GM19395 (cell line): ENCODE measurements around the gene CACNB3.
"Not testable (repeated sequence)": the region's sequence is repeated elsewhere in the genome, so short reads cannot be mapped to it uniquely, and the experiment has no call there.

ENCODE experiments used
- ATAC-seq: cut with Tn5 transposase; IDR thresholded peaks from one replicate; pipeline ENCODE4 v1.9.1; 2021; ENCODE audit warnings: mild to moderate bottlenecking, moderate library complexity; ENCODE audit not compliant: unreplicated experiment

The CACNB3 gene

DNA sequence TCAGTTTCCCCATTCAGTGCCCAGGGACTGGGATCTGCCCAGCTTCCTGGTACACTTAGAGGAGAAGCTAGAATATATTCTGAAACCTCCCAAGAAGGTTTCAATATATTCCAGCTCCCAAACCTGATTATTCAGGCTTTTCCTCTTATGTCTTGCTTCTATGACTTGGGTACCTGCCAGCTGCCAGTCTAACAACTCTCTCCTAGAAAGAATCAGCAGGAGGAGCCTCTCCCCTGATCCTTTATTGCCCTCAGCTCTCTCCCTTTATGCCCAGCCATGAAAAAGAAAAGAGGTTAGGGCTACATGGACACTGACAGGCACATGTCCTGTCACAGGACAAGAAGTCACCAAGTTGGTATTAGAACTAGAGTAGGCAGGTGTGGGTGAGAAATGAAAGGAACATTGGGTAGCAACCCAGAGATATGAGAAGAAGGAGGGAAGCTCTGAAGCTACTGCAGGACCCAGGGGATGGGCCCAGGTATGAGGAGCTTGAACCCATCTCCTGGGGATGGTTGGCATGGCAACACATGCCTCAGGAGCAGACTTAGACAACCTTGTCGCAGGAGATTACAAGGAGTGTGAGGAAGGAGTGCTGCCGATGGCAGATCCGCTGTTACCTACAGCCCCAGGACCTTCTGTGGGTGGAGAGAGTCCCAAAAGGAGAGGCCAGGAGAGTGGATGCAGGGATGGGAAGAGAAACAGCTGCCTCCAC lies 2.0 kb upstream of the CACNB3 start:
- ATAC-seq = no peak

DNA sequence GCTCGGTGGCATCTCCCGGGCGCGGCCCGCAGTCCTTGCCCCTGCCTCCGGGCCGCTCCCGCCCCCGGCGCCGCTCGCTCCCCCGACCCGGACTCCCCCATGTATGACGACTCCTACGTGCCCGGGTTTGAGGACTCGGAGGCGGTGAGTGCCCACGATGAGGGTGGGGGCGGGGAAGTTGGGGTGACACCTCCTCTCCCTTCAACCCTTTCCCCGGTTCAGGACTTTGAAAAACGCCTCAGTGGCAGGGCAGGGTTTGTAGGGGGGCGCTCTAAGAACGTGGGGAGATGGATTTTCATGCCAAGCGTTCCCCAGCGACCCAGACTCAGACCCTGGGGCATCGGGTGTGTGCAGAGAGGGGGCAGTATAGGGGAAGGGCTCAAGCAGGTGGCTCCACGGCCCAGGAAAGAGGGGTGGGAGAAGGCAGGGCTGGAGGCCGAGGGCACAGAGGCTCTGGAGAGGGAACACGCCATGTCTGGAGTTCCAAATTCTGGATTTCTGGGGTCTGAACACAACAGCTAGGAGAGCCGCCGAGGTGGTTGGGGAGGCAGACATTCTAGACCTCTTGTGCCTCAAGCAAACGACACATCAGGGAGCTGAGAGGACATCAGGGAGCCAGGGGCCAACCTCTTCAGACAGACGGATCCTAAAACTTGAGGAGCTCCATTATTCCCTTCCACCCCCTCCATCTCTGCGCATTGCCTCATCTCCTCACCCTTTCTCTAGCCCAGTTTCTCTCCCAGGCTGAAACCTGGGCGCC lies 715 bp downstream of the CACNB3 start:
- ATAC-seq = no peak

DNA sequence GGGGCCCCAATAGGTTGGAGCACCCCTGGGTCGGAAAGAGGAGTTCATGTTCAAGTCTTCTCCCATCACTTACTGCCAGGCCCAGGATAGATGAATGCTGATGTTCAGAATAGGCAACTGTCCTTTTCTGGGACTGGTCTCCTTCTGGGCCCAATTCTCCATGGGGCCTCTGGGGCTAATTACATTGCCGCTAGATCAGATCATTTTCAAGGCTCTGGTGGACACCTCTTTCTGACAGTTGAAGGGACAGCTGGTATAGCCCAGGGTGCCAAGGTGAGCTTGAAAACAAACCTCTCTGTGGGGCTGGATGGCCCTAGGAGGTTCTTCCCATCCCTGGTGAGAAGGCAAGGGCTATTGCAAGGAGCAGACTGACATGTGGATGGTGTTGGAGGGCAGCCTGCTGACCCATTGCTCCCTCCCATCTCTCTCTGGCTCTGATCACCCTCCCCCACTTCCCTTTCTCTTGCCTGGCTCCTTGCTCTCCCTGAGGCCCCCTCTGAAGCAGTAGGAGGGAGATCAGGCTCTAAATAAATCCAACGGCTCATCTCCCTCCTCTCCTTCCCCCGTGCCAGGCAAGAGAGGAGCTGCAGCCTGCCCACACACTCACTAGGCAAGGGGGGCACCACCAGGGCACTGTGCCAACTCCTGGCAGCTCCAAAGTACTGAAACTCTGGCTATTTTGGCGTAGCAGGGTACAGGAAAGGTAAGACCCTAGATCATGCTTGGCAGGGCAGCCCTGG lies 1.9 kb downstream of the CACNB3 start:
- no peak for ATAC-seq

GRCh38 chr12:48822139-48822538 lies 3.8 kb downstream of the CACNB3 start:
- ATAC-seq = no peak

GRCh38 chr12:48822711-48823110 lies 4.4 kb downstream of the CACNB3 start:
- no peak for ATAC-seq

- ATAC-seq = no peak
Measured at GRCh38 chr12:48823281-48823680, 5.0 kb downstream of the CACNB3 start.

GRCh38 chr12:48824112-48824511 lies 5.8 kb downstream of the CACNB3 start:
- ATAC-seq = no peak

- no peak for ATAC-seq
Measured at GRCh38 chr12:48824905-48825304, 6.6 kb downstream of the CACNB3 start.

DNA sequence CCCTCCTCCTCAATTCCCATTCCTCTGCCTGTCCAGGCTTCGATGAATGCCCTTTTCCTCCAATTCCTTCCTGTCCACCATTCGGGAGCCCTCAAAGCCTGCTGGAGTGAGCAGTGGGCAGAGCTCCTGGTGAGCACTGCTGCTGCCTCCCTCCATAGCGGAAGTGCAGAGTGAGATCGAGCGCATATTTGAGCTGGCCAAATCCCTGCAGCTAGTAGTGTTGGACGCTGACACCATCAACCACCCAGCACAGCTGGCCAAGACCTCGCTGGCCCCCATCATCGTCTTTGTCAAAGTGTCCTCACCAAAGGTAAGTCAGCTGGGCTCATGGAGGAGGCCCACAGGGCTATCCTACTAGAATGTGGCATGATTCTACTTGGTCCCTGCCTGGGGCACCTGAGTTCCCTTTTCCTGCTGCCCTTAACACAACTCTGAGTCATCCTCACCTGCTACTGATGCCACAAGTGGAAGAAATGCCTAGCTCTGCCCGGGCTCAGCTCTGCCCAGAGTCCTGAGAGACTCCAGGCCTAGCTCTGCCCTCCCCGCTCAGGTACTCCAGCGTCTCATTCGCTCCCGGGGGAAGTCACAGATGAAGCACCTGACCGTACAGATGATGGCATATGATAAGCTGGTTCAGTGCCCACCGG lies 8.0 kb downstream of the CACNB3 start:
- no peak for ATAC-seq

DNA sequence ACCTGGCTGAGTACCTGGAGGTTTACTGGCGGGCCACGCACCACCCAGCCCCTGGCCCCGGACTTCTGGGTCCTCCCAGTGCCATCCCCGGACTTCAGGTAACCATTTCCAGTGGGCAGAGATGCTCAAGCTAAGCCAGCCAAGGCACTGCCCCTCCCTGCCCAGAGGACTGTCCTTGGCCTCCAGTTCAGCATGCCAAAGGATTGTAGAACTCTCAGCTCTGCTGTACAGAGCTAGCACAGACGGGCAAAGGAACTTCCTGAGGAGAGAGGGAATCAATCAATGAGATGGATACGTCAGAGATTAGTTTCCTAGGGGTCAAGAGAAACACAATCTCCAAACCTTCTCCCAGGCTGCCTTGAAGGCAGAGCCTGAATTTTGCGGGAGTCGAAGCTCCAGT lies 8.7 kb downstream of the CACNB3 start:
- no peak for ATAC-seq

- no peak for ATAC-seq
Measured at GRCh38 chr12:48827513-48828096, 9.3 kb downstream of the CACNB3 start.

GRCh38 chr12:48828293-48828692 lies 10.0 kb downstream of the CACNB3 start:
- no peak for ATAC-seq

DNA sequence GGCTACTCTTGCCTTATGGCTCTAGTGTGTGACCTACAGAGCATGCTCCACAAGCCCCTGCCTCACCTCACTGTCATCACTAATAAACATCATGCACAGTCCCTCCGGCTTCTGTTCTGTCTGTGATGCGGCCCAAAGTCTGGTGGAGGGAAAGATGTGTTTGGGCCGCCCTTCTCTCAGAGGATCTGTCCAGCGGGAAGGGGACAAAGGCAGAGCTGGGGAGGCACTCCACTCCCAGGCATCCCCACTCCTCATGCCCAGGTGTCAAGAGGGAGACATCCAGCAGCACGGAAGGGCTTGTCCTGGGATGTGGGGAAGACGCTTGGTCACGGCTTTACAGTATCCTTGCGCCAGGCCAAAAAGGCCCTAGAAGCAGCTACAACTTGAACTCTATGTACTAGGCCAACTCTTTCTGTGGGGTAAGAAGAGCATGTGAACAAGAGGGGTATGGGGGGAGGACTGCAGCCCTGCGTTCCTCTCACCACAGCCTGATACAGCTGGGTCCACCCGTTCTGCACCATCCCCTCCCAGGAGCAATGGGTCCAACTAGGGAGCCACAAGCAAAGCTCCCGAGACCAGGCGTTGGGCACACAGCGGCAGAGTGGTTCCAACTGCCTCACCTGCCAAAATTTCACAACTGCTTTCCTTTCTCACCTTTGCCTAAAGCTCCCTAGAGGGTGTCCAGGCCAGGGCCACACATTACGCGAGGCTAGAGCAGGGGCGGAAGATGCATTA lies 10.7 kb downstream of the CACNB3 start:
- ATAC-seq = no peak

GRCh38 chr12:48831257-48831656 lies 13.0 kb downstream of the CACNB3 start:
- ATAC-seq = no peak

GRCh38 chr12:48832321-48833060 lies 14.2 kb downstream of the CACNB3 start:
- ATAC-seq = no peak

GRCh38 chr12:48838048-48838447 lies 19.8 kb downstream of the CACNB3 start:
- no peak for ATAC-seq

DNA sequence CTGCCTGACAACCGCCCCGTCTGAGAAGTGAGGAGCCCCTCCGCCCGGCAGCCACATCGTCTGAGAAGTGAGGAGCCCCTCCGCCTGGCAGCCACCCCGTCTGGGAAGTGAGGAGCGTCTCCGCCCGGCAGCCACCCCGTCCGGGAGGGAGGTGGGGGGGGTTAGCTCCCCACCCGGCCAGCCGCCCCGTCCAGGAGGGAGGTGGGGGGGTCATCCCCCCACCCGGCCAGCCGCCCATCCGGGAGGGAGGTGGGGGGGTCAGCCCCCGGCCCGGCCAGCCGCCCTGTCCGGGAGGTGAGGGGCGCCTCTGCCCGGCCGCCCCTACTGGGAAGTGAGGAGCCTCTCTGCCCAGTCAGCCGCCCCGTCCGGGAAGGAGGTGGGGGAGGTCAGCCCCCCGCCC lies 23.7 kb downstream of the CACNB3 start:
- not testable (repeated sequence) for ATAC-seq

GRCh38 chr12:48851883-48852733 lies 33.8 kb downstream of the CACNB3 start, which contains the start of gene DDX23:
DDX23 (minus strand) TSS chr12:48852163; CDS start chr12:48845782, 6,381 bp downstream.
- ATAC-seq = peak; percentile 94
